HCT116 (cell line): Measurements from ENCODE around the gene ELOB. TPM values are rescaled to one million over a fixed set of nuclear protein-coding genes. Genes with fewer than 3 reads are reported as not detected.

Experiments
- ATAC-seq: fragments of 200-7000 bp; cut with Tn5 transposase; 2 replicates; pipeline ENCODE4 v1.9.1; 2020; ENCODE audit warnings: mild to moderate bottlenecking, moderate library complexity
- BruUV-seq: library from RNA; stranded (reverse); fragments of 400-500 nt; replicated peaks from 2 replicates; lab custom pipeline; 2021; lab: Mats Ljungman, UMichigan
- CTCF ChIA-PET: fragments of 300-600 bp; sonication (Branson Sonifier 250); formaldehyde crosslinking; loops from one replicate; lab custom pipeline; 2021; ENCODE audit warnings: antibody characterized with exemption; lab: Charles Lee
- POLR2A ChIA-PET: fragments of 300-600, 350-600 bp; sonication (Branson Sonifier 250); formaldehyde crosslinking; loops from one replicate; lab custom pipeline; 2021; ENCODE audit warnings: antibody characterized with exemption; lab: Charles Lee
- RAD21 ChIA-PET, 2 experiments: fragments of 300-600 bp; sonication (Branson Sonifier 250); formaldehyde crosslinking; loops; one replicate each; lab custom pipeline; 2023; ENCODE audit warnings: low total read pairs in 2 of 2; ENCODE audit not compliant: uncharacterized antibody in 2 of 2, unreplicated experiment in 2 of 2, low non-redundant PET in 1 of 2; lab: Charles Lee
- DNase-seq: peaks from one replicate; pipeline ENCODE4 v3.0.0-alpha.2; 2010; ENCODE audit warnings: low read depth, low spot score
- H2AFZ ChIP-seq: fragments of 200-600 bp; shearing (Covaris generic), sonication (generic); 2 replicates; pipeline ENCODE4 v1.6.1; 2017; ENCODE audit warnings: low read depth, mixed run types, mixed read lengths, antibody characterized with exemption, low read length; ENCODE audit not compliant: poor library complexity, severe bottlenecking
- H3K27ac ChIP-seq: 2 replicates; pipeline ENCODE4 v1.5.1; 2012; ENCODE audit warnings: low read depth, low read length
- H3K27me3 ChIP-seq: fragments of 200-600 bp; sonication (generic); 2 replicates; pipeline ENCODE4 v1.6.1; 2016; ENCODE audit warnings: mixed run types, low read length, mixed read lengths; ENCODE audit not compliant: insufficient read depth
- H3K36me3 ChIP-seq, 2 experiments: fragments of 200-500 bp in 1 of 2; fragments of 200-600 bp in 1 of 2; sonication (Bioruptor generic) in 1 of 2; sonication (generic) in 1 of 2; 2 replicates each; pipeline versions ENCODE4 v1.5.1 to v1.6.1; 2014 to 2016; ENCODE audit warnings: low read length in 2 of 2, inconsistent platforms in 1 of 2, mixed read lengths in 1 of 2, mixed run types in 1 of 2; ENCODE audit not compliant: insufficient read depth in 2 of 2, control insufficient read depth in 1 of 2
- H3K4me1 ChIP-seq, 2 experiments: fragments of 200-600 bp in 1 of 2; sonication (generic) in 1 of 2; 2 replicates each; pipeline versions ENCODE4 v1.5.1 to v1.6.1; 2012 to 2017; ENCODE audit warnings: low read length in 2 of 2, inconsistent platforms in 1 of 2, mild to moderate bottlenecking in 1 of 2, mixed read lengths in 1 of 2, mixed run types in 1 of 2, moderate library complexity in 1 of 2; ENCODE audit not compliant: insufficient read depth in 2 of 2, control insufficient read depth in 1 of 2
- H3K4me2 ChIP-seq: fragments of 200-600 bp; sonication (generic); 2 replicates; pipeline ENCODE4 v1.6.1; 2017; ENCODE audit warnings: mixed run types, low read length, mixed read lengths
- H3K4me3 ChIP-seq, 2 experiments: fragments of 200-600 bp in 1 of 2; sonication (generic) in 1 of 2; replicated peaks in 1 of 2; 2 replicates each; pipeline ENCODE4 v1.5.1; 2011 to 2016; ENCODE audit warnings: low read length in 2 of 2, control low read depth in 1 of 2, low read depth in 1 of 2, mild to moderate bottlenecking in 1 of 2, mixed read lengths in 1 of 2, mixed run types in 1 of 2
- H3K79me2 ChIP-seq: fragments of 200-600 bp; sonication (generic); 2 replicates; pipeline ENCODE4 v1.6.1; 2017; ENCODE audit warnings: mild to moderate bottlenecking, mixed run types, low read length, moderate library complexity, mixed read lengths; ENCODE audit not compliant: insufficient read depth
- H3K9ac ChIP-seq: fragments of 200-600 bp; sonication (generic); 2 replicates; pipeline ENCODE4 v1.6.1; 2016; ENCODE audit warnings: low read length, mixed read lengths
- H3K9me2 ChIP-seq: fragments of 200-600 bp; sonication (generic), shearing (Covaris generic); 2 replicates; pipeline ENCODE4 v1.6.1; 2017; ENCODE audit warnings: mixed run types, mild to moderate bottlenecking, moderate library complexity; ENCODE audit not compliant: insufficient read depth
- H3K9me3 ChIP-seq, 2 experiments: fragments of 200-500 bp in 1 of 2; fragments of 200-600 bp in 1 of 2; sonication (Bioruptor generic) in 1 of 2; sonication (generic) in 1 of 2; 2 replicates each; pipeline ENCODE4 v1.6.1; 2014 to 2017; ENCODE audit warnings: low read length in 2 of 2, mixed read lengths in 2 of 2, inconsistent platforms in 1 of 2, low read depth in 1 of 2, mild to moderate bottlenecking in 1 of 2, mixed run types in 1 of 2, moderate library complexity in 1 of 2; ENCODE audit not compliant: control insufficient read depth in 1 of 2, insufficient read depth in 1 of 2
- H4K20me1 ChIP-seq: fragments of 200-600 bp; sonication (generic), shearing (Covaris generic); 2 replicates; pipeline ENCODE4 v1.6.1; 2017; ENCODE audit warnings: mixed run types, mild to moderate bottlenecking, moderate library complexity; ENCODE audit not compliant: insufficient read depth
- ATF3 ChIP-seq: IDR thresholded peaks from 2 replicates; pipeline ENCODE4 v1.6.1; 2012
- CEBPB ChIP-seq: IDR thresholded peaks from 2 replicates; pipeline ENCODE4 v1.6.1; 2012; ENCODE audit warnings: low read depth
- CTCF ChIP-seq, 3 experiments: fragments of 200-600 bp in 1 of 3; sonication (generic) in 1 of 3; IDR thresholded peaks in 2 of 3; conservative IDR thresholded peaks in 1 of 3; 2 replicates each; pipeline ENCODE4 v1.5.1; 2012 to 2017; ENCODE audit warnings: low read depth in 2 of 3, low read length in 2 of 3, antibody characterized with exemption in 1 of 3, borderline replicate concordance in 1 of 3, control low read depth in 1 of 3, mild to moderate bottlenecking in 1 of 3, mixed read lengths in 1 of 3, mixed run types in 1 of 3, moderate library complexity in 1 of 3; ENCODE audit not compliant: insufficient read depth in 1 of 3
- EGR1 ChIP-seq: IDR thresholded peaks from 2 replicates; pipeline ENCODE4 v1.6.1; 2012; ENCODE audit warnings: low read depth
- ELF1 ChIP-seq: IDR thresholded peaks from 2 replicates; pipeline ENCODE4 v1.6.1; 2012; ENCODE audit warnings: low read depth, borderline replicate concordance
- EZH2 ChIP-seq: fragments of 200-600 bp; sonication (generic); IDR thresholded peaks from 2 replicates; pipeline ENCODE4 v1.6.1; 2017; ENCODE audit warnings: antibody characterized with exemption, mixed run types
- FOSL1 ChIP-seq: IDR thresholded peaks from 2 replicates; pipeline ENCODE4 v1.6.1; 2012; ENCODE audit warnings: low read depth
- JUND ChIP-seq: IDR thresholded peaks from 2 replicates; pipeline ENCODE4 v1.6.1; 2012
- MAX ChIP-seq: IDR thresholded peaks from 2 replicates; pipeline ENCODE4 v1.6.1; 2012
- POLR2A ChIP-seq: IDR thresholded peaks from 2 replicates; pipeline ENCODE4 v1.7.0; 2011; ENCODE audit warnings: borderline replicate concordance; ENCODE audit not compliant: insufficient read depth, insufficient read length; ENCODE audit errors: extremely low read depth
- RAD21 ChIP-seq: IDR thresholded peaks from 2 replicates; pipeline ENCODE4 v1.6.1; 2012; ENCODE audit warnings: low read depth, mild to moderate bottlenecking
- SIN3A ChIP-seq: IDR thresholded peaks from 2 replicates; pipeline ENCODE4 v1.6.1; 2012; ENCODE audit warnings: low read depth
- SP1 ChIP-seq: IDR thresholded peaks from 2 replicates; pipeline ENCODE4 v1.6.1; 2012; ENCODE audit warnings: low read depth
- SRF ChIP-seq: IDR thresholded peaks from 2 replicates; pipeline ENCODE4 v1.6.1; 2012; ENCODE audit warnings: low read depth
- TCF7L2 ChIP-seq: IDR thresholded peaks from 2 replicates; pipeline ENCODE4 v1.7.0; 2011; ENCODE audit warnings: borderline replicate concordance, inconsistent platforms; ENCODE audit not compliant: insufficient read depth, insufficient read length; ENCODE audit errors: extremely low read depth
- YY1 ChIP-seq: IDR thresholded peaks from 2 replicates; pipeline ENCODE4 v1.6.1; 2011; ENCODE audit warnings: low read length, low read depth, moderate library complexity, mild to moderate bottlenecking; ENCODE audit not compliant: insufficient replicate concordance; ENCODE audit errors: extremely low read depth
- ZBTB33 ChIP-seq: IDR thresholded peaks from 2 replicates; pipeline ENCODE4 v1.6.1; 2011; ENCODE audit warnings: mild to moderate bottlenecking, low read length, moderate library complexity; ENCODE audit not compliant: insufficient replicate concordance; ENCODE audit errors: extremely low read depth
- ZFX ChIP-seq: fragments of 450-650 bp; IDR thresholded peaks from 2 replicates; pipeline ENCODE4 v1.6.1; 2017
- ZNF274 ChIP-seq: fragments of 200-500 bp; sonication (Bioruptor generic); IDR thresholded peaks from 2 replicates; pipeline ENCODE4 v1.6.1; 2014; ENCODE audit warnings: mild to moderate bottlenecking, low read depth, low read length, inconsistent platforms
- intact Hi-C: fragments of 100-400 bp; cut with micrococcal nuclease; formaldehyde crosslinking; loops from 2 replicates; pipeline ENCODE4 v1.10.0; 2022
- total RNA-seq: library from RNA; stranded (reverse); gene quantifications from one replicate; pipeline ENCODE4 v1.2.1, GENCODE V29; 2021; ENCODE audit not compliant: unreplicated experiment

The ELOB gene
- total RNA-seq, 1 experiment from 2014 or later, result 239 TPM

- TF ChIP-seq SIN3A, result no peak
- TF ChIP-seq ZBTB33, result no peak
- TF ChIP-seq ELF1, result no peak
These were observed 15.0 kb downstream of the ELOB start (continued) for GRCh38 chr16:2761886-2762583.

GRCh38 chr16:2761472-2761871 lies 15.6 kb downstream of the ELOB start:
- H4K20me1 ChIP-seq, result peaks cover 37% of the 10 kb centered on the region; the same call in 1 of the 2 replicates
- TF ChIP-seq EGR1, result no peak
- TF ChIP-seq ZBTB33, result no peak
- TF ChIP-seq MAX, result no peak
- no peak for TF ChIP-seq EZH2
- no peak for TF ChIP-seq SP1
- TF ChIP-seq CEBPB, result no peak
- no peak for TF ChIP-seq ELF1
- TF ChIP-seq SIN3A, result no peak
- no peak for TF ChIP-seq ZFX
- TF ChIP-seq JUND, result no peak
- no peak for TF ChIP-seq TCF7L2
- TF ChIP-seq FOSL1, result no peak
- TF ChIP-seq POLR2A, result no peak
- TF ChIP-seq CTCF (IDR thresholded peaks at IDR 0.05 in 2 of 3, conservative IDR thresholded peaks at IDR 0.05 in 1 of 3; ENCODE audit: borderline replicate concordance in 1 of 3, insufficient read depth in 1 of 3, low read depth in 2 of 3, low read length in 2 of 3), result no peak
- TF ChIP-seq YY1, result no peak
- TF ChIP-seq ATF3, result no peak
- TF ChIP-seq RAD21, result no peak
- no peak for TF ChIP-seq SRF
- no peak for TF ChIP-seq ZNF274

More at GRCh38 chr16:2761472-2761871, 15.6 kb downstream of the ELOB start:
- Histone ChIP-seq H3K4me1 (no peaks in the 10 kb centered on the region), H3K4me2 (no peak overlapping the region), H3K4me3 (no peak overlapping the region), H2AFZ (no peak overlapping the region), H3K9ac (no peak overlapping the region), H3K9me3 (no peaks in the 10 kb centered on the region), H3K27me3 (no peaks in the 10 kb centered on the region), H3K79me2 (peaks cover 100% of the 10 kb centered on the region), H3K27ac (no peak overlapping the region), H3K36me3 (peaks cover 83 to 99% of the 10 kb centered on the region in 2 experiments), H3K9me2 (no peaks in the 10 kb centered on the region)
- BruUV-seq, result no TSS peak
- RAD21 ChIA-PET, result no interaction called here
- intact Hi-C loops, result no loop called here
- POLR2A ChIA-PET, result no interaction called here
- CTCF ChIA-PET, result no interaction called here
- DNase-seq, result no peak
- no peak for ATAC-seq
